OCI-LY1 (cell line): Measurements from ENCODE around the gene BANF2.

Source experiments
- EZH2 ChIP-seq: fragments of 200-600 bp; sonication (generic), shearing (Covaris generic); IDR thresholded peaks from 2 replicates; pipeline ENCODE4 v1.8.0; 2017; ENCODE audit warnings: borderline replicate concordance, mixed run types, mild to moderate bottlenecking, antibody characterized with exemption, low read length, moderate library complexity, mixed read lengths
- TF ChIP-seq, protein P1 (sequence below): fragments of 200-600 bp; sonication (generic), shearing (Covaris generic); IDR thresholded peaks from 2 replicates; pipeline ENCODE4 v1.5.1; 2017; ENCODE audit warnings: mild to moderate bottlenecking, antibody characterized with exemption, low read length, moderate library complexity, mixed read lengths

DNA sequence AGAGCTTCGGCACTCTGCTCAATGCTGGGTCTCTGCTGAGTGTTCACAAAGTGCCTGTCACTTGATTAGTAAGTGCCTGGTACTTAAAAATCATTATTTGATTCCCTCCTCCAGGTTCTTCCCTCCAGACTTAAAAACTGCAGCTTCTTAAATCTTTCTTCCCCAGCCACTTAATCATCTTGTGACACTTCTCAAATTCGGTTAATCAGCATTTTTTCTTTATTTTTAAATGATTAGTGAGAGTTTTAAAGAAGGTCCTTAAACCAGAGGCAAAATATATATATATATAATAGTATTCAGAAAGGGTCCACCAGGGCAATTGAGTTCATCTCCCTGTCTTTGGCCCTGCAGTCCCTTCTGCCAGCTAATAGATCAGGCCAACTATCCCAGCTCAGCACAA is 8.0 kb upstream of the BANF2 start:
- TF ChIP-seq, protein P1, sequence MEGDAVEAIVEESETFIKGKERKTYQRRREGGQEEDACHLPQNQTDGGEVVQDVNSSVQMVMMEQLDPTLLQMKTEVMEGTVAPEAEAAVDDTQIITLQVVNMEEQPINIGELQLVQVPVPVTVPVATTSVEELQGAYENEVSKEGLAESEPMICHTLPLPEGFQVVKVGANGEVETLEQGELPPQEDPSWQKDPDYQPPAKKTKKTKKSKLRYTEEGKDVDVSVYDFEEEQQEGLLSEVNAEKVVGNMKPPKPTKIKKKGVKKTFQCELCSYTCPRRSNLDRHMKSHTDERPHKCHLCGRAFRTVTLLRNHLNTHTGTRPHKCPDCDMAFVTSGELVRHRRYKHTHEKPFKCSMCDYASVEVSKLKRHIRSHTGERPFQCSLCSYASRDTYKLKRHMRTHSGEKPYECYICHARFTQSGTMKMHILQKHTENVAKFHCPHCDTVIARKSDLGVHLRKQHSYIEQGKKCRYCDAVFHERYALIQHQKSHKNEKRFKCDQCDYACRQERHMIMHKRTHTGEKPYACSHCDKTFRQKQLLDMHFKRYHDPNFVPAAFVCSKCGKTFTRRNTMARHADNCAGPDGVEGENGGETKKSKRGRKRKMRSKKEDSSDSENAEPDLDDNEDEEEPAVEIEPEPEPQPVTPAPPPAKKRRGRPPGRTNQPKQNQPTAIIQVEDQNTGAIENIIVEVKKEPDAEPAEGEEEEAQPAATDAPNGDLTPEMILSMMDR = no peak
- TF ChIP-seq EZH2 = no peak
